ENCODE results near the gene ACTL8.

The ACTL8 gene

DNA sequence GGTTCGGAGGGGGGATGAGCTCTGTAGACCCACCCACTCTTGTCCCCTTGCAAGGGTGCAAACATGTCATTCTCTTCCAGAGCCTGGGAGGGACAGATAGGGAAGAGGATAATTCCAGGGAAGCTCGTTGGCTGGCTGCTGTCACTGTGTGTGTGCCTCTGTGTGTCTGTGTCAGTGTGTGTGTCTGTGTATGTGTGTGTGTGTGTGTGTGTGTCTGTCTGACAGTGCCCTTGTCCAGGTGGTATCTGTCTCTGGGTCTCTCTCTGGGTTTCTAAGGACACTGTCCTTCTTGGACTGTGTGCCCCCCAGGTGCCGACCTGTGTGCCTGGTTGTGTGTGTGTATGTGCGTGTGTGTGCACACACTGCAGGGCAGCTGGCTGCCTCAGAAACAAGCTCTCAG lies 90.5 kb downstream of the ACTL8 start:
- no peak for DNase-seq (ENCODE audit: low read depth, low spot score)

DNA sequence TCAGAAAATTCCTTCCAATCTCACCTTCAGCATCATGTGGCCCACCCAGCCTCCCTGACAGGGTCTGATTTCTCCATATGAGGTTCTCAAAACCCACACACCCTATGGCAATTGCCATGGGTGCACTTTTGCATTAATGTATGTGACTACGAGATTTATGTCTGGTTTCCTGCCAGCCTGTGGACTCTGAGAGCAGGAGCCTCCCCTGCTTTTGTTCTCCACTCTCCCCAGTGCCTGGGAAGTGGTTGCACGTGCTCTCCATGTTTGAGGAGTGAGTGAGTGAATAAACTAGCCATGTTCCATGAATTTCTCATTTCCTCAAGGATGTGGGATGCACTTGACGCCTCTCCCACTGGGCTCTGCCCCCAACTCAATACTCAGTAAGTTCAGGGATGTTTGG lies 91.2 kb downstream of the ACTL8 start:
- DNase-seq (ENCODE audit: low read depth, low spot score) = no peak

DNA sequence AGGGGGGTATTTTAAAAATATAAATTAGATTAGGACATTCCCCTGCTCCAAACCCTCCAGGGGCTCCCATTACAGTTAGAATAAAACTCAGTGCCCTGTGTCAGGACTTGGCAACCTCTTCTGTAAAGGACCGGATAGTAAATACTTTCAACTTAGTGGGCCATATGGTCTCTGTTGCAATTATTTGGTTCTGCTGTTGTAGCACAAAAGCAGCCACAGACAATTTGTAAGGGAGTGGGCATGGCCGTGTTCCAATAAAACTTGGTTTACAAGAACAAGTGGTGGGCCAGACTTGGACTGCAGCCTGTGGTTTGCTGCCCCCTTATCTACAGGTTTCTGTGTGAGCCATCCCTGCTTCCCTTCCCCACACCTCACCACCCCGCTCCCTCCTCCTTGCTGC lies 92.0 kb downstream of the ACTL8 start:
- no peak for DNase-seq (ENCODE audit: low read depth, low spot score)

DNA sequence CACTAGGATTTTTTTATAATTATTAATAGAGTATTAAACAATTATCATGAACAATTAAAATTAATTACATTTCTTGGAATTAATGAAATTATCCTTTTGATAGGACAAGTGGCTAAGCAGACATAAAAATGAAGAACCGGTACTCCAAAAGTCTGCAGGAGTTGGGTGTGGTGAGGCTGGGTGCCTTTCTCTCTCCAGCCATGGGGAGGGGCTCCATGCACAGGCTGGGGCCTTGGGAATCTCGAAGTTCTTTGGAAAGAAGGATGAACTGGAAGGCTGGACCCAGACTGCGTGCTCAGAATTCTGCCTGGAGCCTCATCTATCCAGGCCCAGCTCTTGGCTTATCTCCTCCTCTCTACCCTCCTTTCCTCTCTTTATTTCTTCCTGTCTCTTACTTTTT lies 94.1 kb downstream of the ACTL8 start:
- no peak for DNase-seq (ENCODE audit: low read depth, low spot score)

DNA sequence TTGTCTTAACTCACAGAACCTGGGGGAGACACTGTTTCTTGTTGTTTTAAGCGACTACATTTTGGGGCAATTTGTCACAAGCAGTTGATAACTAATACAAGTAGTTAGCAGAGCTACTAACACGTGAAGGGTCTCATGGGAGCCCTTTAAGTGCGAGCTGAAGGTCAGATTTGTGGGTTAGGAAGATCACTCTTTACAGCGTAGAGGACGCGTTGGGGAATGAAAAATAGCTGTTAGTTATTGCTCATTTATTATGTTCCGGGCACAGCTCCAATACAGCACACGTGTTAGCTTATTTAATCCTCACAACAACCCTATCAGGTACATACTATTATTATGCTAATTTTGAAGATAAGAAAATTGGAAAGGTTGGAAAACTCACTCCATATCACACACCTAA lies 95.9 kb downstream of the ACTL8 start:
- DNase-seq (ENCODE audit: low read depth, low spot score) = no peak

DNA sequence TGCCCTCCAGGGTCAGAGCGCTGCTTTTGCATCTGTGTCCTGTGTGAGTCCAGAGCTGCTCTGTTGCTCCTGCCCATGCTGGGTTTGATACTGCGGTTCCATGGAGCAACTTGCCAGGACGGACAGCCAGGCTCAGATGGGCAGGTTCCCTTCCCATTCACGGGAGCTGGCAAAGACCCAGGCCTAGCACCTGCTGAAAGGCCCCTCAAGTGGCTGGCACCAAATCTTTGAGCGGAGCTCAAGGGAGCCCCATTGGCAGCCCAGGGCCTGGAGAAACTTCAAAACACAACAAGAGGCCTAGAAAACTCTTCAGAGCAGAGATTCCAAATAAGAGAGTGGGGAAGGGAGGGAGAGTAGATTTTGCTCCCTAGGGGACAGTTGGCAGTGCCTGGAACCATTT lies 97.2 kb downstream of the ACTL8 start:
- DNase-seq (ENCODE audit: low read depth, low spot score) = no peak

DNA sequence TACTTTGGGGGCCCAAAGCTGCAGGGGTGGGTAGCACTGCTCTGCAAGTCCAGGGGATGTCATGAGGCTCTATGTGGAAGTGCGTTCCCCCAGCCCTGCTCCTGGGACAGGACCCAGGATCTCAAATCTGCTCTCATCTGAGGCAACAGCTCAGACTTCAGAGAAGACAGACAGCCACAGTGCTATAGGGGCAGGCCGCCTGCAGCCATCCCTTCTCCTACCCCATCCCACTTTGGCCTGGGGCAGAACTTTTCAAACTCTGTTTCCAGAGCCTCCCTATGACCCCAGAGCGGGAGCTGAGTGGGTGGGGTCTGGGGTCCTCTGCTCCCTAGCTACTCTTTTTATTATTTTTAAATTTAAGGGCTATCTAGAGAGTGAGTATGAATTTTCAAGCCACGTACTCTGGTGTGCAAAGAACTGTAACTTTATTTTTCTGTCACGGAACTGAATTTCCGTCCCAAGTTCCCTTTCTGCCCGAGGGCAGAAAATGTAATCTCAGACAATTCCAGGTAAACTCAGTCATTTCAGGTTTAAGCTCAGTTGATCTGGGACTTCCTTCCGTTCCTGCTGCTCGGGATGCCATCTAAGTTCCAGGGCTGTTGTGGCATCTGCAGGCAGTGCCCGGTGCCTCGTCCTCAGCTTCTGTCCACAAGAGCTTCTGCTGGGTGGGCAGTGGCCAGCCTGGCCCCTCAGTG lies 98.3 kb downstream of the ACTL8 start:
- no peak for DNase-seq (ENCODE audit: low read depth, low spot score)

DNA sequence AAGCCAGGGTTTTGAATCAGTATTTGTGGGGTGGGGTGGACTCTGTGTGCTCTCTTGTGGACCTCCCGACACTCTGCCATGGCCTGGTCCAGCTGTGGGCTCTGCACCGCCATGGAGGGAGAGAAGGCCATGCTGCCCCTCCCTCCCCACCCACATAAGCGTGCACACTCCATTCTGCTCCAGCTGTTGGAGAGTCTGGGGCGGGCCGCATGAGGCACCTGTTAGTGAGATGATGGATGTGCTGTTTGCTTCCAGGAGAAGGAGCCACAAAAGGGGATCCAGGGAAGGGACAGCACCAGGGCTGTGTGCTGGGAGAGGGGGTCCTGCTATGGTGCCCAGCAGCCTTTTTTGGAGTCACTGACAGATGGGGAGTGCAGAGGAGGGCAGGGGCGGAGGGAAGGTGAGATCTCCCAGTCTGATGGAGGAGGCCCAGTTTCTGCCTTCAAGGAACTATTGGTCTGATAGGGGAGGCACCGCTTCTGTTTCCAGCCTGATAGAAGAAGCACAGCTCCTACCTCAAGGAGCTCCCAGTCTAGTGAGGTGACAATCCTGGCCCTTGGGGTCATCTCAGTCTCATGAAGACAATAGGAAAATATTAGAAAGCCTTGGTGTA lies 101.5 kb downstream of the ACTL8 start:
- DNase-seq (ENCODE audit: low read depth, low spot score) = no peak

GRCh38 chr1:17857109-17857499 lies 102.0 kb downstream of the ACTL8 start:
- no peak for DNase-seq (ENCODE audit: low read depth, low spot score)

GRCh38 chr1:17857996-17858395 lies 102.9 kb downstream of the ACTL8 start:
- no peak for DNase-seq (ENCODE audit: low read depth, low spot score)

DNA sequence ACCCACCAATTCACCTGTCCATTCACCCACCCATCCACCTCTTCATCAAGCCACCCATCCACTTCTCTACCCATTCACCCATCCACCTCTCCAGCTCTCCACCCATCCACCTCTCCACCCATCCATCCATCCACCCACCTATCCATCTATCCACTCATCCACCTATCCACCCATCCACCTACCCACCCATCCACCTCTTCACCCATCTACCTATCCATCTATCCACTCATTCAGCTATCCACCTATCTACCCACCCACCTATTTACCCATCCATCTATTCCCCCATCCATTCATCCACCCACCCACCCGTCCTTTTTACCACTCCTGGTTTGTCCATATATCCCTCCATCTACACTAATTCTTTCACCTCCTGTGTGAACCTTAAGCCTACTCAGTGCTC lies 105.7 kb downstream of the ACTL8 start:
- DNase-seq (ENCODE audit: low read depth, low spot score) = no peak

- no peak for DNase-seq (ENCODE audit: low read depth, low spot score)
Observed at GRCh38 chr1:17861685-17862084, 106.6 kb downstream of the ACTL8 start.

DNA sequence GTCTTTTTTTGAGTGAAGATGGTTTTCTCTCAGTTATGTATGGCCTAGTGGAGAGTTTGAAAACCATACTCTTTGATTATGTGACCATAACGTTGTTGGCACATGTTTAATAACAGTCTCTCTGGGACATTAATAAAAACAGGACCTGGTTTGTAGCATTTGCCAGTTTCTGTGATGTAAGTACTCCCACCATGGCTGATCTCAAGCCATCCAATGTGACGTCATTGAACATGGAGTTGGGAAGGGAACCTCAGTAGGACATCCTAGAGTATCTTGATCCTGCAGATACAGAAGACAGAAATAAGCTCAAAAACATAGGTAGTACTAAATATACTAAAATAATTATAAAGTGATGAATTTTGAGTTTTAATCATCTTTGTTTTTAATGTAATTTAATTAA lies 107.0 kb downstream of the ACTL8 start:
- no peak for DNase-seq (ENCODE audit: low read depth, low spot score)

DNA sequence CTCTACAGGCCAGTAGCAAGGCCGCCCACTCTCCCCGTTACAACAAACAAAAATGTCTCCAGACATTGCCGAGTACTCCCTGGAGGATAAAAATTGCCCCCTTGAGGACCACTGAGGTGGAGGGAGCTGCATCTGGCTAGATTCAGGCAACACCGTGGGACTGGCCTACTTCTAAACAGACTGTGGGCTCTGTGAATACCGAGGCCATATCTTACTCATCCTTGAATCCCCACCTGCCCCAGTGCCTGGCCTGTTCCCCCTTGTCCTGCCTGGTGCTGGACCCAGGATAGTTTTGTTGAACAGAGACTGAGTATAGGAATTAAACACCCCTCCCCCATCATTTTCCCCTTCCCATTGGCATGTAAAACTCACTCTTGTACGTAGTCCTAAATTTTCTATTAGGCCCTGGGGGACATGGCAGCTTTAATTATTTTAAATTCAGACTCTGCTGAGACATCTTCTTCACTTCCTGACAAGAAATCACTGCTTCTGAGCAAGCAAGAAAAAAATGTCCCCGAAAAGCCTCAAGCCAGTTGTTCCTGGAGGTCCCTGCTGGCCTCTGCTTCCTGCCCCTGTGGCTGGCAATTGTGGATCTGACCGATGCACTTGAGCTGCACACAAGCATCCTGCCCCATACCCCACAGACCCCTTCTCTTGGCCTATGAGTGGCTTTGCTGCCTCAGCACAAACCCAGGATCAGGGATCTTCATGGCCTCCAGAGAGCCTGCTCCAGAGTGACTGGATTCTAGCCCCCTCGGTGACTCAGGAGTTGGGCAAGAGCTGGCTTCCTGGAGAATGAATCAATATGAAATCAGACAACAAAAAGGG lies 111.0 kb downstream of the ACTL8 start:
- no peak for DNase-seq (ENCODE audit: low read depth, low spot score)

GRCh38 chr1:17866740-17867029 lies 111.6 kb downstream of the ACTL8 start:
- no peak for DNase-seq (ENCODE audit: low read depth, low spot score)

- no peak for DNase-seq (ENCODE audit: low read depth, low spot score)
Observed at GRCh38 chr1:17867470-17867869, 112.3 kb downstream of the ACTL8 start.

DNA sequence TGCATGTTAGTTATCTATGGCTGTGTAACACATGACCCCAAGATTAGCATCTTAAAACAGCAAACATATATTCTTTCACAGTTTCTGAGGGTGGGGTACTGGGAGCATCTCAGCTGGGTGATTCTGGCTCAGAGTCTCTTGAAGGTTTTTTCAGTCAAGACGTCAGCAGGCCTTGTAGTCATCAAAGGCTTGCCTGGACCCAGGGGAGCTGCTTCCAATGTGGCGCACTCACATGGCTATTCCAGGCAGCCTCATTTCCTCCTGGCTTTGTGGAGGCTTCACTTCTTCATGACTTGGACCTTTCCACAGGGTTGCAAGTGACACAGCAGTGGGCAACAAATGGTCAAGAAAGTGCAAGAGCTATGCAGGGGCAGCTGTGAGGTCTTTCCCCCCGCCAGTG lies 114.7 kb downstream of the ACTL8 start:
- DNase-seq (ENCODE audit: low read depth, low spot score) = no peak

DNA sequence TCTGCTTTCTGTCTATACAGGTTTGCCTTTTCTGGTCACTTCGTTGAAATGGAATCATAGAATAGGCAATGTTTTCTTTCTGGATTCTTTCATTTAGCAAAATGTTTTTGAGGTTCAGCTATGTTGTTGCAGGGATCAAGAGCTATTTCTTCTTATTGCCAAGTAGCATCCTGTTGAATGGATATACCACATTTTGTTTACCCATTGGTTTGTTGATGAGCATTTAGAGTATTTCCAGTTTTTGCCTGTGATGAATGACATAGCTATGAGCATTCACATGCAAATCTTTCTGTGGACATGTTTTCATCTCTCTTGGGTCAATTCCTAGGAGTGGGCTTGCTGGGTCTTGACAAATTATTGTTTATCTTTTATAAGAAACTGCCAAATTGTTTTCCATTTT lies 115.5 kb downstream of the ACTL8 start:
- no peak for DNase-seq (ENCODE audit: low read depth, low spot score)

- no peak for DNase-seq (ENCODE audit: low read depth, low spot score)
Observed at GRCh38 chr1:17873007-17873675, 118.0 kb downstream of the ACTL8 start.

GRCh38 chr1:17874231-17874630 lies 119.1 kb downstream of the ACTL8 start:
- no peak for DNase-seq (ENCODE audit: low read depth, low spot score)

GRCh38 chr1:17874710-17875109 lies 119.6 kb downstream of the ACTL8 start:
- no peak for DNase-seq (ENCODE audit: low read depth, low spot score)

GRCh38 chr1:17875171-17875881 lies 120.2 kb downstream of the ACTL8 start:
- no peak for DNase-seq (ENCODE audit: low read depth, low spot score)
